SKM-1 treated with dmso at 0.1 percent for 144 hours (cell line): Measurements from ENCODE around the gene PLAC9.

Source experiments
- DNase-seq: peaks from one replicate; lab custom pipeline; 2025; ENCODE audit not compliant: unreplicated experiment; lab: John Stamatoyannopoulos, UW

The PLAC9 gene

DNA sequence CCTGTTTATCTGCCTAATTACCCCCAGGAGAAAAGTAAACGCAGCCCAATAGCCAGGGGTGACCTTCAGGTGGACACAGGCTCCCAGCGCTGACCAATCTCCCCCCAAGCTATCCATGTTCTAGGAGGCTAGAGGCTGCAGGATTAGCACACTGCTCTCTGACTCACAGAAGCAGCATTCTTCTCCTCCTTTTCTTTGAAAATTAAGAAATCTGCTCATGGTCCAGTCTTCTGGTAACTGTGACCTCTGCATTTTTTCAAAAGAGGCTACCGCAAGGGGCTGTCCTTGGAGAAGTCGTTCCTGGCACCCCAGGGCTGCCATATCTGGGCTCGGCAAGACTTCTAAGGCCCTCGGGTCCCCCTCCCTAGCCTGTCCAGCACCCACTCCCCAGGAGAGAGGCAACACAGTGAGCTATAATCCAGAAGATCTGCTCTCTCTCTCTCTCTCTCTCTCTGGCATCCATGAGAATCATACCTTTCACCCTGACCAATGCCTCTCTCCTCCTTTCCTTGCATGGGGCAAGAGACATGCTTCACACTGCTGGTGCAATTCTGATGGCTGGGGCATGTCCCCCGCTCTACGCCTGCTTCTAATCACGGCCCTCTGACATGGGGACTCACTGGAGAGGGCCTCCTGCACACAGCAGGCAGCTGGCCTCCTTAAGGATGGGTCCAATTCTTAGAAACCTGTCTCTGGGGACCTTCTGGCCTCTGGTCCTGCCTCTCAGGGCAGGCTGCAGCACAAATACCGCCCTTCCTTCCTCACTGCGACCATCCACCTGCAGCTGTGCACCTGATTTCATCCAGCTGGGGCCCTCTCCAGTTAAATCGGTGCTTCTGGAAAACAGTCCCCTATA lies 45.5 kb downstream of the PLAC9 start:
- DNase-seq = no peak

- no peak for DNase-seq
Measured at GRCh38 chr10:80182986-80183385, 50.5 kb downstream of the PLAC9 start.

- no peak for DNase-seq
Measured at GRCh38 chr10:80183436-80183835, 50.9 kb downstream of the PLAC9 start.

GRCh38 chr10:80184291-80184690 lies 51.8 kb downstream of the PLAC9 start:
- DNase-seq = no peak

DNA sequence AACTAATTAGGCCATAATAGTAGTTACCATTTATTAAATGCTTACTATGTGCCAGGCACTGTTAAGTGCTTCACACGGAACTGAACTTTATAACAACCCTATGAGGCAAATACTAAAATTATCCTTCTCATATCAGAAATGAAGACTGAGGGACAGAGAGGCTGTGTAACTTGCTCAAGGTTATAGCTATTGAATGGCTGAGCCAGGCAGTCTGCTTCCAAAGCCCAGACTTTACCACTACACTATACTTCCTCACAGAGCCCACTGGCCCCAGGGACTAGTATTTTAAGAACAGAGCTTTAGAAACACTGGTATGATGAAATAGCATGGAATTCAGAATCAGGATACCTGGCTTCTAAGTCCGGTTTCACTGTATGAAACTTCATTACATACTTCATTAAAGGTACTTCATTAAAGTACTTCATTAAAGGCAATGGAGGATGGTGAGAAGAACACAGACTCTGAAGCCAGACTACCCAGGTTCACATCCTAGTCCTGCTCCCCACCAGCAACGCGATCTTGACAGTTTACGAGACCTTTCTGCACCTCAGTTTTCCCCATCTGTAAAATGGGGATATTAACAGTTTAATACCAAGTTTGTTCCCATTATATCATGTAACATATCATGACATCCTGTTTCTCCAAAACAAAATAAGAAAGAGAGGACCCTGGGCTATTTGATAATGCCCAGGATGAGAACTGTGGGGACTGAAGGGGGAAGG lies 53.2 kb downstream of the PLAC9 start:
- DNase-seq = peak; percentile 37

GRCh38 chr10:80186364-80187012 lies 54.0 kb downstream of the PLAC9 start:
- no peak for DNase-seq

GRCh38 chr10:80187060-80187459 lies 54.5 kb downstream of the PLAC9 start:
- DNase-seq = no peak

DNA sequence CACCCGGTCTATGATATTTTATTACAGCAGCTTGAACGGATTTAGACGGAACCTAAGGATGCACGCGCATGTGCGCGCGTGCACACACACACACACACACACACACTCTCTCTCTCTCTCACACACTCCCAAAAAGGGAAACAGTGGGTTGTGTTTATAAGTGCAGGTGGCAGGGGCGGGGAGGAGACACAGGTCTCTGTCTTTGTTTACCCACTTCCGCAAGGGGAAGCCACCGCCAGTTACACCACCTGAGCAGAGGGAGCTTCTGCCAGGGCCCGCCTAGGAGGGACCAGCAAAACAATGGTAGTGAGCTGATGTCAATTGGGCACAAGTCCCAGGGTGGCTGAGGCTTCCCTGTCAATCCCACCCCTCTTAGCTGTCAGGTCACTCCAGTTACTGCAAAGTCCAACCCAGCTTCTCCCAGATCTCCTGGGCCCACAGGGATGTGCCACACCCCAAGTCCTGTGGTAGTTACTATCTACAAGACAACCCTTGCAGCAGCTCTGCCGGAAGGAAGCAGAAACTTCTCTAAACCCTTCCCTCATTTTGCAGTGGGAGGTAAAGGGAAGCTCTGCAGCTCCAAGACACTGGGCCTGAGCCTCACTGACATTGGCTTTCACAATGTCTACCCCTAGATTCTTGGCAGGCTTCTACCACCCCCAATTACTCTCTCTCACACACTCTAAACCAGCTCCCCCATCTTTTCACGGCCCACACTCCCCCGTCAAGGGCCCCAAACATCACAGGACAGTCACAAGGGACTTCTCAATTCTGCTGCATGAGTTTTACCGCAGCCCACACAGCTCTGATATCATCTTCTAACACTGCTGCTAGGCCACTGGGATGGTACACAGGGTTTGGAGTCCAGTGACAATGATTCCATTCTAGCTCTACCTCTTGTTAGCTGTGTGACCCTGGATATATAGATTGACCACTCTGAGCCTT lies 55.2 kb downstream of the PLAC9 start:
- peak; percentile 92 for DNase-seq

DNA sequence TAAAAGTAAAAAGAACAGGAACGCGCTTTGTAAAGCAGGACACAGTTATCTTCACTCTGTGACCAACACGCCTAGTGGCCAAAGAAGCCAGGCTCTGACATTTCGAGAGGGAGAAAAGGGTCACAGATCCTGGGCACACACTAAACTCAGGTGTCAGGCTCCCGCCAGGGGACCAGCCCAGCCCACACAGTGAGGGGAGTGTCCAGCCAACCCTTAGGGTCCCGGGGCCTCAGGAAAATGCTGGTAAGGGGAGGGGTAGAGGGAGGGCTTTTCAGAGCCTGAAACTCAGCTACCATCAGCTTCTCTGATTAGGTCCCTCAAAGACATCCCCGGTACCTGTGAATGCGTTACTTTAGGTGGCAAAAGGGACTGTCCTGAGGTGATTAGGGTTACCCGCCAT lies 56.2 kb downstream of the PLAC9 start:
- no peak for DNase-seq

GRCh38 chr10:80191589-80192270 lies 59.2 kb downstream of the PLAC9 start:
- no peak for DNase-seq

- DNase-seq = no peak
Measured at GRCh38 chr10:80192553-80192952, 60.0 kb downstream of the PLAC9 start.

DNA sequence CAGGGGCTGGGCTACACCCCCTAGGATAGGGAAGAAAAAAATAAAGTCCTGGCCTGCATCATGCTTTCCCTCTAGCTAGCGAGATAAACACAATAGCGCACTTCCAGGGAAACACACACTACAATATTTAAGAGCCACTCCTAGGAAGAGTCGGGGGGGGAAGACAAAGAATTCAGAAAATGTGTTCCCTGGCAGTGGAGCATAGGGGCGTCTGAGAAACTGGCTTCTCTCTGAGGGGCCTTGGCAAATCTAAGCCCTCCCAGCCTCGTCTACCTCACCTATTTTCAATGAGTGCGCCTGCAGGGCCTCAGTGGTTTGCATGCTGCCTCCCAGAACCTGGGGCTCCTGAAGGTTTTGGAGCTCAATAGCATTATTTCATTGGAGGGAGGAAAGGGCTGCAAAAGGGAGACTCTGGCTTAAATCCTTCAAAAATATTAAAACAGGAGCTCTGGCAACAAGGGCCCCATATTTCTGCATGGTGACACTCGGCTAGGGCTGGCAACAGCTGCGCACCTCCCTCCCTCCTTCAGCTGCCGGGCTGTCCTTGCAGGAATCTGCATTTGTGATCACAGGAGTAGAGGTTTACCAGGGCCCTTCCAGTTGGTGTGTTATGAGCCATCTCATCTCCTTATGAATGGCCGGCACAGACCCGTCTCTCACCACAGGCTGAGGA lies 62.0 kb downstream of the PLAC9 start:
- DNase-seq = no peak
